Fibroblast of lung (primary cell): ENCODE results near the gene TMEM72. TPM values are rescaled to one million over a fixed set of nuclear protein-coding genes. Genes with fewer than 3 reads are reported as not detected.

ENCODE experiments used
- DNase-seq, 2 donors: peaks; one replicate each; pipeline versions ENCODE4 v3.0.0 to v3.0.0-alpha.2; 2010; ENCODE audit warnings: low read depth in 2 of 2
- H2AFZ ChIP-seq: 2 replicates; pipeline ENCODE4 v1.5.1; 2012; ENCODE audit warnings: low read length, control low read depth, inconsistent platforms
- H3K27ac ChIP-seq: 2 replicates; pipeline ENCODE4 v1.5.1; 2011; ENCODE audit warnings: low read length, control low read depth; ENCODE audit not compliant: insufficient read depth
- H3K27me3 ChIP-seq: 2 replicates; pipeline ENCODE4 v1.5.1; 2011; ENCODE audit warnings: mild to moderate bottlenecking, low read length; ENCODE audit not compliant: control insufficient read depth, insufficient read depth
- H3K36me3 ChIP-seq: 2 replicates; pipeline ENCODE4 v1.5.1; 2011; ENCODE audit warnings: low read length; ENCODE audit not compliant: control insufficient read depth, insufficient read depth
- H3K4me1 ChIP-seq: 2 replicates; pipeline ENCODE4 v1.5.1; 2011; ENCODE audit warnings: low read length; ENCODE audit not compliant: control insufficient read depth, insufficient read depth; ENCODE audit errors: extremely low read depth
- H3K4me2 ChIP-seq: 2 replicates; pipeline ENCODE4 v1.5.1; 2011; ENCODE audit warnings: low read length, control low read depth; ENCODE audit not compliant: insufficient read depth; ENCODE audit errors: extremely low read depth
- H3K4me3 ChIP-seq, 4 experiments: fragments of 200-600 bp in 1 of 4; sonication (generic) in 1 of 4; replicated peaks in 1 of 4; 2 replicates each; pipeline ENCODE4 v1.5.1; 2011 to 2016; ENCODE audit warnings: low read length in 4 of 4, low read depth in 3 of 4, mild to moderate bottlenecking in 3 of 4, control low read depth in 2 of 4, inconsistent platforms in 1 of 4, mixed read lengths in 1 of 4; ENCODE audit not compliant: insufficient read depth in 1 of 4; ENCODE audit errors: control extremely low read depth in 1 of 4
- H3K79me2 ChIP-seq: 2 replicates; pipeline ENCODE4 v1.5.1; 2012; ENCODE audit warnings: mild to moderate bottlenecking, low read length, inconsistent platforms; ENCODE audit not compliant: control insufficient read depth, insufficient read depth
- H3K9ac ChIP-seq: 2 replicates; pipeline ENCODE4 v1.5.1; 2011; ENCODE audit warnings: mild to moderate bottlenecking, low read length, control low read depth; ENCODE audit not compliant: insufficient read depth
- H3K9me3 ChIP-seq: 2 replicates; pipeline ENCODE4 v1.5.1; 2012; ENCODE audit warnings: low read depth, low read length; ENCODE audit not compliant: control insufficient read depth, insufficient read depth
- H4K20me1 ChIP-seq: 2 replicates; pipeline ENCODE4 v1.5.1; 2011; ENCODE audit warnings: low read length; ENCODE audit not compliant: control insufficient read depth, insufficient read depth; ENCODE audit errors: extremely low read depth
- EZH2 ChIP-seq: IDR thresholded peaks from 2 replicates; pipeline ENCODE4 v1.5.1; 2012; ENCODE audit warnings: low read length, control low read depth, mild to moderate bottlenecking; ENCODE audit errors: missing control alignments
- polyA plus RNA-seq, 2 donors: library from polyadenylated mRNA; depleted of rRNA in 1 of 2; stranded (reverse) in 1 of 2; unstranded in 1 of 2; fragments of >200 nt; gene quantifications; 2 replicates each; pipeline ENCODE4 v1.2.1, GENCODE V29; 2011 to 2012; ENCODE audit warnings: missing spikeins in 1 of 2
- total RNA-seq: library from RNA; depleted of rRNA; stranded (reverse); fragments of >200 nt; gene quantifications from 2 replicates; pipeline ENCODE4 v1.2.1, GENCODE V29; 2014
- TF ChIP-seq, protein P1 (sequence below), 2 donors: IDR thresholded peaks in 1 of 2; conservative IDR thresholded peaks in 1 of 2; 1 replicate in 1 of 2; 2 replicates in 1 of 2; pipeline ENCODE4 v1.5.1; 2011 to 2012; ENCODE audit warnings: low read length in 2 of 2, control low read depth in 1 of 2, inconsistent platforms in 1 of 2, low read depth in 1 of 2, mild to moderate bottlenecking in 1 of 2

TMEM72 gene
- total and polyA plus RNA-seq, 2 donors (not counting 1 experiment from before 2014, with no cell fraction given) = not detected

- Histone ChIP-seq H3K4me3 (no peak overlapping the region), H3K27me3 (no peaks in the 10 kb centered on the region), H4K20me1 (no peaks in the 10 kb centered on the region), H3K4me2 (no peak overlapping the region), H3K27ac (no peak overlapping the region), H3K4me1 (peaks cover 5% of the 10 kb centered on the region), H3K79me2 (no peaks in the 10 kb centered on the region), H3K36me3 (no peaks in the 10 kb centered on the region), H2AFZ (no peak overlapping the region), H3K9ac (no peak overlapping the region), H3K9me3 (no peaks in the 10 kb centered on the region)
- TF ChIP-seq, protein P1, sequence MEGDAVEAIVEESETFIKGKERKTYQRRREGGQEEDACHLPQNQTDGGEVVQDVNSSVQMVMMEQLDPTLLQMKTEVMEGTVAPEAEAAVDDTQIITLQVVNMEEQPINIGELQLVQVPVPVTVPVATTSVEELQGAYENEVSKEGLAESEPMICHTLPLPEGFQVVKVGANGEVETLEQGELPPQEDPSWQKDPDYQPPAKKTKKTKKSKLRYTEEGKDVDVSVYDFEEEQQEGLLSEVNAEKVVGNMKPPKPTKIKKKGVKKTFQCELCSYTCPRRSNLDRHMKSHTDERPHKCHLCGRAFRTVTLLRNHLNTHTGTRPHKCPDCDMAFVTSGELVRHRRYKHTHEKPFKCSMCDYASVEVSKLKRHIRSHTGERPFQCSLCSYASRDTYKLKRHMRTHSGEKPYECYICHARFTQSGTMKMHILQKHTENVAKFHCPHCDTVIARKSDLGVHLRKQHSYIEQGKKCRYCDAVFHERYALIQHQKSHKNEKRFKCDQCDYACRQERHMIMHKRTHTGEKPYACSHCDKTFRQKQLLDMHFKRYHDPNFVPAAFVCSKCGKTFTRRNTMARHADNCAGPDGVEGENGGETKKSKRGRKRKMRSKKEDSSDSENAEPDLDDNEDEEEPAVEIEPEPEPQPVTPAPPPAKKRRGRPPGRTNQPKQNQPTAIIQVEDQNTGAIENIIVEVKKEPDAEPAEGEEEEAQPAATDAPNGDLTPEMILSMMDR (conservative IDR thresholded peaks at IDR 0.05 in 1 of 2, IDR thresholded peaks at IDR 0.05 in 1 of 2; ENCODE audit: low read depth in 1 of 2, low read length in 2 of 2) = no peak
- no peak for TF ChIP-seq EZH2
- no peak for DNase-seq
Observed at GRCh38 chr10:44954042-44954441, 42.9 kb downstream of the TMEM72 start.

DNA sequence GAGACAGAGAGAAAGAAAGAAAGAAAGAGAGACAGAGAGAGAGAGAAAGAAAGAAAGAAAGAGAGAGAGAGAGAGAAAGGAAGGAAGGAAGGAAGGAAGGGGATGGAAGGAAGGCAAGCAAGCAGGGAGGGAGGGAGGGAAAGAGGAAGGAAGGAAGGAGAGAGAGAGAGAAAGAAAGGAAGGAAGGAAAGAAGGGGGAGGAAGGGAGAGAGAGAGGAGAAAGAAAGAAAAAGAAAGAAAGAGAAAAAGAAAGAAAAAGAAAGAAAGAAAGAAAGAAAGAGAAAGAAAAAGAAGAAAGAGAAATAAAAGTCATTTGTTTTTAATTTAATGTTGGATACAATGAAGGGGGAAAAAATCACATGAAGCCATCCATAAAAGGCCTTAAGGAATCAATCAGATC lies 43.8 kb downstream of the TMEM72 start:
- no peaks in the 10 kb centered on the region for H4K20me1 ChIP-seq
- H3K27me3 ChIP-seq = no peaks in the 10 kb centered on the region
- H3K4me3 ChIP-seq = no peak overlapping the region
- H3K36me3 ChIP-seq = no peaks in the 10 kb centered on the region
- no peak overlapping the region for H3K27ac ChIP-seq
- no peak overlapping the region for H3K9ac ChIP-seq
- DNase-seq = no peak
- no peak overlapping the region for H3K4me2 ChIP-seq
- H3K79me2 ChIP-seq = no peaks in the 10 kb centered on the region
- H3K9me3 ChIP-seq = no peaks in the 10 kb centered on the region
- H3K4me1 ChIP-seq = peaks cover 6% of the 10 kb centered on the region
- no peak for TF ChIP-seq EZH2
- TF ChIP-seq, protein P1 (conservative IDR thresholded peaks at IDR 0.05 in 1 of 2, IDR thresholded peaks at IDR 0.05 in 1 of 2; ENCODE audit: low read depth in 1 of 2, low read length in 2 of 2) = no peak
- H2AFZ ChIP-seq = no peak overlapping the region

- no peaks in the 10 kb centered on the region for H4K20me1 ChIP-seq
- no peak overlapping the region for H3K27ac ChIP-seq
- H3K27me3 ChIP-seq = no peaks in the 10 kb centered on the region
- H3K4me1 ChIP-seq = peaks cover 7% of the 10 kb centered on the region
- no peak overlapping the region for H3K9ac ChIP-seq
- H3K4me2 ChIP-seq = no peak overlapping the region
- H2AFZ ChIP-seq = no peak overlapping the region
- DNase-seq = no peak
- H3K4me3 ChIP-seq = no peak overlapping the region
- TF ChIP-seq EZH2 = no peak
- TF ChIP-seq, protein P1 (conservative IDR thresholded peaks at IDR 0.05 in 1 of 2, IDR thresholded peaks at IDR 0.05 in 1 of 2; ENCODE audit: low read depth in 1 of 2, low read length in 2 of 2) = no peak
- no peaks in the 10 kb centered on the region for H3K36me3 ChIP-seq
- no peaks in the 10 kb centered on the region for H3K79me2 ChIP-seq
- H3K9me3 ChIP-seq = no peaks in the 10 kb centered on the region
Observed at GRCh38 chr10:44955413-44956070, 44.4 kb downstream of the TMEM72 start.
